Measurements from ENCODE around the gene WFDC9.

The WFDC9 gene

GRCh38 chr20:45611054-45611453, 20.0 kb downstream of the WFDC9 start:
- TF ChIP-seq TAF1 (IDR thresholded peaks at IDR 0.05; ENCODE audit: borderline replicate concordance, insufficient read depth, low read length) (no peak), REST (IDR thresholded peaks at IDR 0.05; ENCODE audit: insufficient read depth in 1 of 2, low read depth in 2 of 2, low read length in 2 of 2) (no peak), FOXP2 (optimal IDR thresholded peaks at IDR 0.05; ENCODE audit: borderline replicate concordance, extremely low read depth, extremely low read length, insufficient read depth) (no peak), POLR2AphosphoS5 (IDR thresholded peaks at IDR 0.05; ENCODE audit: low read depth, low read length) (no peak), SIN3A (IDR thresholded peaks at IDR 0.05; ENCODE audit: borderline replicate concordance, insufficient read depth, low read length) (no peak)

GRCh38 chr20:45607810-45608209, 23.3 kb downstream of the WFDC9 start:
- TF ChIP-seq POLR2AphosphoS5 (IDR thresholded peaks at IDR 0.05; ENCODE audit: low read depth, low read length) (no peak), SIN3A (IDR thresholded peaks at IDR 0.05; ENCODE audit: borderline replicate concordance, insufficient read depth, low read length) (no peak), REST (IDR thresholded peaks at IDR 0.05; ENCODE audit: insufficient read depth in 1 of 2, low read depth in 2 of 2, low read length in 2 of 2) (no peak), FOXP2 (optimal IDR thresholded peaks at IDR 0.05; ENCODE audit: borderline replicate concordance, extremely low read depth, extremely low read length, insufficient read depth) (no peak), TAF1 (IDR thresholded peaks at IDR 0.05; ENCODE audit: borderline replicate concordance, insufficient read depth, low read length) (no peak)

GRCh38 chr20:45595235-45595634, 35.8 kb downstream of the WFDC9 start:
- TF ChIP-seq TAF1 (IDR thresholded peaks at IDR 0.05; ENCODE audit: borderline replicate concordance, insufficient read depth, low read length) (no peak), SIN3A (IDR thresholded peaks at IDR 0.05; ENCODE audit: borderline replicate concordance, insufficient read depth, low read length) (no peak), REST (IDR thresholded peaks at IDR 0.05; ENCODE audit: insufficient read depth in 1 of 2, low read depth in 2 of 2, low read length in 2 of 2) (no peak), POLR2AphosphoS5 (IDR thresholded peaks at IDR 0.05; ENCODE audit: low read depth, low read length) (no peak), FOXP2 (optimal IDR thresholded peaks at IDR 0.05; ENCODE audit: borderline replicate concordance, extremely low read depth, extremely low read length, insufficient read depth) (no peak)

GRCh38 chr20:45593498-45593897, 37.6 kb downstream of the WFDC9 start:
- TF ChIP-seq FOXP2 (optimal IDR thresholded peaks at IDR 0.05; ENCODE audit: borderline replicate concordance, extremely low read depth, extremely low read length, insufficient read depth) (no peak), TAF1 (IDR thresholded peaks at IDR 0.05; ENCODE audit: borderline replicate concordance, insufficient read depth, low read length) (no peak)

- TF ChIP-seq FOXP2 (optimal IDR thresholded peaks at IDR 0.05; ENCODE audit: borderline replicate concordance, extremely low read depth, extremely low read length, insufficient read depth) = no peak
- no peak for TF ChIP-seq SIN3A (IDR thresholded peaks at IDR 0.05; ENCODE audit: borderline replicate concordance, insufficient read depth, low read length)
- TF ChIP-seq TAF1 (IDR thresholded peaks at IDR 0.05; ENCODE audit: borderline replicate concordance, insufficient read depth, low read length) = no peak
- TF ChIP-seq POLR2AphosphoS5 (IDR thresholded peaks at IDR 0.05; ENCODE audit: low read depth, low read length) = no peak
- no peak for TF ChIP-seq REST (IDR thresholded peaks at IDR 0.05; ENCODE audit: insufficient read depth in 1 of 2, low read depth in 2 of 2, low read length in 2 of 2)
These were observed 38.4 kb downstream of the WFDC9 start for GRCh38 chr20:45592574-45593189.
